Tibial artery (tissue), 4 donors: Measurements from ENCODE around the gene PTPRJ.
"Not testable (repeated sequence)": the region's sequence is repeated elsewhere in the genome, so short reads cannot be mapped to it uniquely, and the experiment has no call there.

ENCODE experiments used
- DNase-seq, 2 donors: peaks; one replicate each; pipeline ENCODE4 v3.0.0-alpha.2; 2019
- H3K27ac ChIP-seq, 2 donors: fragments of 200-600 bp; sonication (generic) in 1 of 2; 1 replicate in 1 of 2; 2 replicates in 1 of 2; pipeline ENCODE4 v1.5.1; 2018 to 2019; ENCODE audit warnings: mild to moderate bottlenecking in 1 of 2
- H3K27me3 ChIP-seq, 2 donors: fragments of 200-600 bp; sonication (generic) in 1 of 2; one replicate each; pipeline versions ENCODE4 v1.5.1 to v1.6.0; 2016 to 2019
- H3K36me3 ChIP-seq, 3 donors: fragments of 200-600 bp; sonication (generic) in 2 of 3; one replicate each; pipeline ENCODE4 v1.5.1; 2016 to 2019; ENCODE audit warnings: mild to moderate bottlenecking in 2 of 3
- H3K4me1 ChIP-seq, 4 donors: fragments of 200-600 bp; sonication (generic) in 2 of 4; 1 replicate in 3 of 4; 2 replicates in 1 of 4; pipeline ENCODE4 v1.5.1; 2016 to 2019
- H3K4me3 ChIP-seq, 2 donors: fragments of 200-600 bp; sonication (generic) in 1 of 2; 1 replicate in 1 of 2; 2 replicates in 1 of 2; pipeline ENCODE4 v1.5.1; 2018 to 2019; ENCODE audit warnings: mild to moderate bottlenecking in 2 of 2
- H3K9me3 ChIP-seq, 3 donors: fragments of 200-600 bp; sonication (generic) in 1 of 3; one replicate each; pipeline ENCODE4 v1.5.1; 2016 to 2019
- CTCF ChIP-seq, 2 experiments: fragments of 200-600 bp in 1 of 2; fragments of 450-650 bp in 1 of 2; IDR thresholded peaks; one replicate each; pipeline ENCODE4 v1.5.1; 2017 to 2019; ENCODE audit warnings: antibody characterized with exemption in 2 of 2, mild to moderate bottlenecking in 1 of 2, moderate library complexity in 1 of 2
- intact Hi-C: fragments of 100-400 bp; cut with DNase I; formaldehyde crosslinking; loops from one replicate; pipeline ENCODE4 v1.15.0; 2023; ENCODE audit warnings: low total_unique reads

Gene PTPRJ

GRCh38 chr11:48134221-48134922 is 154.0 kb downstream of the PTPRJ start:
- intact Hi-C loops, result no loop called here
- Histone ChIP-seq H3K36me3 (peaks cover 0 to 16% (median 8%) of the 10 kb centered on the region in 3 donors), H3K9me3 (no peaks in the 10 kb centered on the region), H3K27me3 (no peaks in the 10 kb centered on the region), H3K4me3 (no peak overlapping the region), H3K4me1 (peaks cover 0 to 4% (median 0%) of the 10 kb centered on the region in 4 donors), H3K27ac (no peak overlapping the region)
- DNase-seq, result no peak
- no peak for TF ChIP-seq CTCF (IDR thresholded peaks at IDR 0.05)

- Histone ChIP-seq H3K27me3 (no peaks in the 10 kb centered on the region), H3K27ac (no peak overlapping the region), H3K4me3 (no peak overlapping the region), H3K9me3 (no peaks in the 10 kb centered on the region), H3K36me3 (peaks cover 0 to 15% (median 13%) of the 10 kb centered on the region in 3 donors), H3K4me1 (peaks cover 0 to 4% (median 0%) of the 10 kb centered on the region in 4 donors)
- TF ChIP-seq CTCF (IDR thresholded peaks at IDR 0.05), result no peak
- no peak for DNase-seq
- intact Hi-C loops, result no loop called here
These were observed 157.9 kb downstream of the PTPRJ start for GRCh38 chr11:48138222-48138621.

GRCh38 chr11:48139896-48140295 is 159.5 kb downstream of the PTPRJ start:
- peaks cover 0 to 28% (median 14%) of the 10 kb centered on the region in 3 donors for H3K36me3 ChIP-seq
- H3K27me3 ChIP-seq, H3K4me3 ChIP-seq, H3K27ac ChIP-seq, DNase-seq, H3K9me3 ChIP-seq, H3K4me1 ChIP-seq, intact Hi-C loops: not testable (repeated sequence)

GRCh38 chr11:48141475-48142122 is 161.2 kb downstream of the PTPRJ start:
- TF ChIP-seq CTCF (IDR thresholded peaks at IDR 0.05), result no peak
- intact Hi-C loops, result no loop called here
- peaks cover 0 to 40% (median 14%) of the 10 kb centered on the region in 3 donors for H3K36me3 ChIP-seq
- no peaks in the 10 kb centered on the region for H3K9me3 ChIP-seq
- no peak for DNase-seq
- no peak overlapping the region for H3K27ac ChIP-seq
- H3K4me3 ChIP-seq, result no peak overlapping the region
- peaks cover 0 to 4% (median 0%) of the 10 kb centered on the region in 4 donors for H3K4me1 ChIP-seq
- H3K27me3 ChIP-seq, result no peaks in the 10 kb centered on the region

- peaks cover 0 to 40% (median 14%) of the 10 kb centered on the region in 3 donors for H3K36me3 ChIP-seq
- no peaks in the 10 kb centered on the region for H3K9me3 ChIP-seq
- no peak overlapping the region for H3K27ac ChIP-seq
- H3K4me1 ChIP-seq, result no peaks in the 10 kb centered on the region
- no peaks in the 10 kb centered on the region for H3K27me3 ChIP-seq
- intact Hi-C loops, result no loop called here
- no peak for TF ChIP-seq CTCF (IDR thresholded peaks at IDR 0.05)
- H3K4me3 ChIP-seq, result no peak overlapping the region
- no peak for DNase-seq
These were observed 162.5 kb downstream of the PTPRJ start for GRCh38 chr11:48142889-48143288.

- Histone ChIP-seq H3K9me3 (no peaks in the 10 kb centered on the region), H3K4me1 (no peaks in the 10 kb centered on the region), H3K27me3 (no peaks in the 10 kb centered on the region), H3K36me3 (peaks cover 12 to 40% (median 18%) of the 10 kb centered on the region in 3 donors), H3K27ac (no peak overlapping the region), H3K4me3 (no peak overlapping the region)
- TF ChIP-seq CTCF (IDR thresholded peaks at IDR 0.05), result no peak
- intact Hi-C loops, result no loop called here
- DNase-seq, result no peak
These were observed 168.4 kb downstream of the PTPRJ start for GRCh38 chr11:48148749-48149148.
